CD4-positive, alpha-beta memory T cell (primary cell): ENCODE results near the gene SMAGP. TPM values are rescaled to one million over a fixed set of nuclear protein-coding genes. Genes with fewer than 3 reads are reported as not detected.

Experiments
- CTCF ChIA-PET: fragments of 350-600 bp; sonication (Branson Sonifier 250); formaldehyde crosslinking; loops from one replicate; lab custom pipeline; 2021; ENCODE audit warnings: inconsistent platforms; ENCODE audit not compliant: partially characterized antibody; lab: Charles Lee
- POLR2A ChIA-PET: fragments of 350-600 bp; sonication (Branson Sonifier 250); formaldehyde crosslinking; loops from one replicate; lab custom pipeline; 2021; ENCODE audit not compliant: partially characterized antibody; lab: Charles Lee
- DNase-seq, 5 donors: peaks; one replicate each; pipeline versions ENCODE4 v3.0.0 to v3.0.0-alpha.2; 2020 to 2022; ENCODE audit warnings: mixed read lengths in 1 of 5
- H3K27ac ChIP-seq: one replicate; pipeline ENCODE4 v1.7.0; 2013; ENCODE audit warnings: low read depth, low read length
- H3K27me3 ChIP-seq: 2 replicates; pipeline ENCODE4 v1.7.0; 2013; ENCODE audit warnings: mild to moderate bottlenecking, low read length, moderate library complexity; ENCODE audit not compliant: insufficient read depth
- H3K36me3 ChIP-seq: 2 replicates; pipeline ENCODE4 v1.7.0; 2013; ENCODE audit warnings: mild to moderate bottlenecking, low read length, moderate library complexity; ENCODE audit not compliant: insufficient read depth
- H3K4me1 ChIP-seq: 2 replicates; pipeline ENCODE4 v1.7.0; 2013; ENCODE audit warnings: mild to moderate bottlenecking, low read length, moderate library complexity; ENCODE audit not compliant: insufficient read depth
- H3K4me3 ChIP-seq, 2 donors: one replicate each; pipeline ENCODE4 v1.7.0; 2013; ENCODE audit warnings: low read length in 2 of 2, mild to moderate bottlenecking in 1 of 2
- H3K9me3 ChIP-seq, 2 donors: one replicate each; pipeline ENCODE4 v1.7.0; 2013; ENCODE audit warnings: low read length in 2 of 2, control low read depth in 1 of 2; ENCODE audit not compliant: control insufficient read depth in 1 of 2
- H3K27ac Mint-ChIP-seq, 7 donors: one replicate each; pipeline ENCODE4 v1.8.0; 2020 to 2021; ENCODE audit warnings: mixed read lengths in 7 of 7, mild to moderate bottlenecking in 6 of 7, inconsistent platforms in 3 of 7, moderate library complexity in 3 of 7
- H3K27me3 Mint-ChIP-seq, 2 donors: one replicate each; pipeline ENCODE4 v1.8.0; 2020 to 2021; ENCODE audit warnings: mixed read lengths in 2 of 2
- H3K36me3 Mint-ChIP-seq, 2 donors: one replicate each; pipeline ENCODE4 v1.8.0; 2020 to 2021; ENCODE audit warnings: mixed read lengths in 2 of 2, inconsistent platforms in 1 of 2, mild to moderate bottlenecking in 1 of 2
- H3K4me1 Mint-ChIP-seq, 4 donors: one replicate each; pipeline ENCODE4 v1.8.0; 2020 to 2021; ENCODE audit warnings: mixed read lengths in 4 of 4, mild to moderate bottlenecking in 1 of 4
- H3K4me3 Mint-ChIP-seq, 8 donors: one replicate each; pipeline ENCODE4 v1.8.0; 2020 to 2021; ENCODE audit warnings: mixed read lengths in 8 of 8, mild to moderate bottlenecking in 7 of 8, moderate library complexity in 6 of 8, inconsistent platforms in 3 of 8
- H3K9me3 Mint-ChIP-seq, 8 donors: one replicate each; pipeline ENCODE4 v1.8.0; 2020 to 2021; ENCODE audit warnings: mixed read lengths in 8 of 8, mild to moderate bottlenecking in 5 of 8, inconsistent platforms in 3 of 8, moderate library complexity in 1 of 8
- intact Hi-C: fragments of 100-400 bp; cut with micrococcal nuclease; formaldehyde crosslinking; loops from one replicate; pipeline ENCODE4 v1.15.1; 2023
- polyA plus RNA-seq, 2 donors: library from polyadenylated mRNA; unstranded; fragments of 300-500 nt; fragmentation: Illumina TruSeq; gene quantifications; one replicate each; pipeline ENCODE4 v1.2.3, GENCODE V29; 2021
- total RNA-seq, 2 experiments: library from RNA; stranded (reverse); gene quantifications; one replicate each; pipeline ENCODE4 v1.2.3, GENCODE V29; 2021

The SMAGP gene
- total and polyA plus RNA-seq, 4 experiments from 2014 or later = 3.9 to 18.9 (median 8.0) TPM

DNA sequence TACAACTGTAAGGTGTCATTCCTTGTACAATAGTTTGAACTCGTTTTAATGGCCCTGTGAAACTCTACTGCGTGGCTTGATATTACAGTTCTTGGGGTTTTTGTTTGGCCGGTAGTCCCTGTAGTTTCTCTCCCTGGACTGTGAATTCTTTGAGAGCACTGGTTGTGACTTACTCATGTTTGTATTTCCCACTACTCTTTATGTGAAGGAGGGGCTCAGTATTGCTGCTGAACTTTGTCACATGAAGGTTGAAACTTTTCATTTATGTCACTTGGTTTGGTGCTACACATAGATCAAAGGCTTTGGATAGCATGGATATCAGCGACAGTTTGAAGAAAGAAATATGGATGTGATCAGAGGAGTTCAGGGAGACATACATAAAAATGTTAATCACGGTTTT, 50.9 kb downstream of the SMAGP start:
- H3K36me3 Mint-ChIP-seq = peaks cover 1 to 4% of the 10 kb centered on the region in 2 donors
- Histone ChIP-seq H3K4me1 (peaks cover 25% of the 10 kb centered on the region), H3K27me3 (no peaks in the 10 kb centered on the region), H3K36me3 (no peaks in the 10 kb centered on the region), H3K27ac (no peak overlapping the region), H3K4me3 (no peak overlapping the region), H3K9me3 (no peaks in the 10 kb centered on the region)
- no peak for DNase-seq
- ChIA-PET POLR2A (interaction anchor here (1.2 to 5.1 kb wide), 4 partner anchors 21 to 1108 kb away, joined by 3 to 177 read pairs (median 8); partner anchors contain the start of genes COX14 and DAZAP2), CTCF (interaction anchor here (0.8 to 2.8 kb wide), 4 partner anchors 16 to 28 kb away, joined by 3 to 9 read pairs (median 6); partner anchors contain the start of gene DAZAP2)
- H3K27ac Mint-ChIP-seq = peak overlapping the region; percentile 48 to 97 (median 94)
- H3K27me3 Mint-ChIP-seq = no peaks in the 10 kb centered on the region
- peaks cover 0 to 2% (median 0%) of the 10 kb centered on the region in 8 donors for H3K9me3 Mint-ChIP-seq
- H3K4me1 Mint-ChIP-seq = peaks cover 19 to 36% (median 27%) of the 10 kb centered on the region in 4 donors
- H3K4me3 Mint-ChIP-seq = peak overlapping the region; percentile 50 to 96 (median 93)
- intact Hi-C loops = no loop called here

DNA sequence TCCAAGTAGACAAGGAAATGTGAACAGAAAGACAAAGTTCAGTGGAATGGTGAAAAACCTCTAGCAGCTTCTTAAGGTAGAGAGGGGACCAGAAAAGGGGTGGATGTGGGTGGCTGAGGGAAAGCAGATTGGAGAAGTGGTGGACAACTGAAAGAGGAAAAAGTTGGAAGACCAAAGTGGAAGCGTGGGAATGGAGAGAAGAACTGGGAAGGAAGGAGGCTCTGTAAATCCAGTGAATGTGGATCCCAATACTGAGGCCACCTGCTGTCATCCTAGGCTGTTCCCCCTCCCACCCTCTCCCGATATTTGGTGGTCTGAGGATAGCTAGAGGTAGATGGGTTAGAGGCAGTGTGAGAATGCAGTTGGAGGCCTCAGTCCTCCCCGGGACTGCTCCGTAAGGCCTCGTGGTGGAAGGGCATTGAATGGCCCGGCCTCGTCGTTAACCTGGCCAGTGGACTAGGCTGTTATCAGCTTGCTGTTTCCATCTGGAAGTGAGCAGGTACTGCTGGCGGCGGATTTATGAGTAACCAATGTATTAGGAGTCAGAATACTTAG, 51.5 kb downstream of the SMAGP start:
- H3K4me3 Mint-ChIP-seq = peak overlapping the region; percentile 90 to 96 (median 94)
- H3K27ac Mint-ChIP-seq = peak overlapping the region; percentile 94 to 99 (median 97)
- peaks cover 19 to 39% (median 29%) of the 10 kb centered on the region in 4 donors for H3K4me1 Mint-ChIP-seq
- Histone ChIP-seq H3K27ac (peak overlapping the region; percentile 91), H3K4me3 (peak overlapping the region; percentile 90 to 99), H3K27me3 (no peaks in the 10 kb centered on the region), H3K36me3 (no peaks in the 10 kb centered on the region), H3K9me3 (no peaks in the 10 kb centered on the region), H3K4me1 (peaks cover 25% of the 10 kb centered on the region)
- no peaks in the 10 kb centered on the region for H3K27me3 Mint-ChIP-seq
- intact Hi-C loops = loop anchor here (1.0 kb wide), 3 partner anchors 20 to 170 kb away; partner anchors contain the start of genes DAZAP2, LETMD1 and TFCP2
- H3K9me3 Mint-ChIP-seq = peaks cover 0 to 2% (median 0%) of the 10 kb centered on the region in 8 donors
- no peak for DNase-seq
- ChIA-PET POLR2A (interaction anchor here (0.7 to 5.1 kb wide), 29 partner anchors 8 to 1107 kb away, joined by 3 to 177 read pairs (median 4); partner anchors contain the start of genes ATF1, BIN2, COX14 and CSRNP2), CTCF (interaction anchor here (0.6 to 3.0 kb wide), 15 partner anchors 12 to 192 kb away, joined by 3 to 14 read pairs (median 4); partner anchors contain the start of genes DAZAP2 and SLC11A2)
- peaks cover 3 to 6% of the 10 kb centered on the region in 2 donors for H3K36me3 Mint-ChIP-seq

DNA sequence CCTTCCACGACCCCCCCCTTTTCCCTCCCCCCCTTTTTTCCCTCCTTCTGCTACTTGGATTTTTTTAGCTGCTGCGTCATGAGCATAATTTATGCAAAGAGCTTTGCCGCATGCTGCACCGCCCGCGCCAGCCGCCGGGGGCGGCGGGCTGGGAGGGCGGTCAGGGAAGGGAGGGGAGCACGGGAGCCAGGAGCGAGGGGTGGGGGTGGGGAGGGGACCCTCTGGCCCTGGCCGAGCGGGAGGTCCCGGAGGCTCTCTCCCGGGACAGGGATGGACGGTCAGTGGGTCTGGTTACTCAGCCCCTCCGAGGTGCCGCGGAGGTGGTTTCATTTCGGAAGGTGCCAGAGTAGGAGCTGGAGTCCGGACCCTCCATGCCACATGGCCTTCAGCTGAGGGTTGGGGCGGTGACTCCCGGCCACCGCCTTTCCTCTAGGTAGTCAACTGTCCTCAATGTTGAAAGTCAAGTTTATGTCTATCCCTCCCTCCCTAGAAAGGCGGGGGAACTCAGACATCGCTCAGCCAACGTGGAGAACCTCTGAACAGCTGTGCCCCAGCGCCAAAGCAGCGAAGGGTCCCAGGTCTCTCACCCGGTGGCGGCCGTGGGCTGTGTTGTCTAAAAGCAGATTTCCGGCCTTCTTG, 52.1 kb downstream of the SMAGP start, which contains the start of gene POU6F1:
Gene POU6F1 (minus strand): TSS at position 95 of the 639 bp plus-strand sequence. CDS start 11,226 bp downstream, outside the sequence.
- Mint-ChIP-seq H3K27ac (peak within 1 kb of the TSS; percentile 94 to 99 (median 97)), H3K9me3 (peaks cover 0 to 2% (median 0%) of the 10 kb centered on the region in 8 donors), H3K36me3 (peaks cover 3 to 6% of the 10 kb centered on the region in 2 donors), H3K4me3 (peak within 1 kb of the TSS; percentile 90 to 96 (median 94)), H3K4me1 (peaks cover 19 to 39% (median 29%) of the 10 kb centered on the region in 4 donors), H3K27me3 (no peaks in the 10 kb centered on the region)
- Histone ChIP-seq H3K27me3 (no peaks in the 10 kb centered on the region), H3K4me1 (peaks cover 25% of the 10 kb centered on the region), H3K4me3 (peak within 1 kb of the TSS; percentile 90 to 99), H3K27ac (peak within 1 kb of the TSS; percentile 91), H3K36me3 (no peaks in the 10 kb centered on the region), H3K9me3 (no peaks in the 10 kb centered on the region)
- DNase-seq = peak; percentile 76 to 82 (median 80)
- intact Hi-C loops = loop anchor here (1.0 kb wide), 3 partner anchors 20 to 170 kb away; partner anchors contain the start of genes DAZAP2, LETMD1 and TFCP2
- CTCF ChIA-PET = interaction anchor here (0.6 to 3.0 kb wide), 14 partner anchors 12 to 192 kb away, joined by 3 to 14 read pairs (median 4); partner anchors contain the start of genes DAZAP2 and SLC11A2
- POLR2A ChIA-PET = interaction anchor here (0.6 to 5.1 kb wide), 38 partner anchors 9 to 1598 kb away, joined by 3 to 177 read pairs (median 4); partner anchors contain the start of genes ATF1, BIN2, COX14 and CSRNP2

DNA sequence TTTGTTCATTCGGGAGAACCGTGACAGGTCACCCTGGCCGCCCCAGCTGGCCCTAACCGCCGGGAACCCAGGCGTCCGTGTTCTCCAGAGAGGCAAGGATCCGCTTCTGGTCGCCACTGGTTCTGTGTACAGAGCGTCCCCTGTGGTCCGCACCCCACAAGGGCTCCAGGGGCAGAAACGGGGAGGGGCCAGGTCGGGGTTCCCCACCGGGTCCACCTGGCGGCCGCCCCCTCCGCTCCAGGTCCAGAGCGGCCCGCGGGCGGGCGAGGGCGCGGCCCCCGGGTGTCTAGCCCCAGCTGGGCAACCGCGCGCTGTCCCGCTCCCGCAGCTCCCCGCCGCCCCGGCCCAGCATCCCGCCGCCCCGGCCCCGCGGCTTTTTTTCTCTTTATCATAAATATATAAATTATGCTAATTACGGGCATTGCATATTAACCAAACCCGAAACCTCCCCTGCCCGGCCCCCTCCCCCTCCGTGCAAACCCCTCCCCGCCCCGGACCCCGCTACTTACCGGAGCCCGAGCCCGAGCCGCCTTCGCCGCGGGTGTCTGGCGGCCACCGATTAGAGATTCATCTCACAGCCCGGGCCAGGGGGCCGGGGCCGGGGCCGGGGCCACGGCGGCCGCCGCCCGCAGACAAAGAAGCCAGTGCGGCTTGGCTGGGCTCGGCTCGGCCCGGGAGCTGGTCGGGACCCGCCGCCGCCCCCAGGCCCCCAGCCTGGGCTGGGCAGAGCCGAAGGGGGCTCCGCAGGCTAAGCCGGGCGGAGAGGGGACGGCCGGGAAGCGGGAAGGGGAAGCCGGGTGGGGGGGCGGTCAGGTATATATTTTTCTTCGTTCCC, 52.9 kb downstream of the SMAGP start:
- H3K36me3 ChIP-seq = no peaks in the 10 kb centered on the region
- H3K9me3 ChIP-seq = no peaks in the 10 kb centered on the region
- Mint-ChIP-seq H3K4me1 (peaks cover 18 to 37% (median 28%) of the 10 kb centered on the region in 4 donors), H3K36me3 (peaks cover 3 to 6% of the 10 kb centered on the region in 2 donors), H3K27me3 (no peaks in the 10 kb centered on the region), H3K9me3 (no peaks in the 10 kb centered on the region), H3K27ac (peak overlapping the region; percentile 94 to 99 (median 97)), H3K4me3 (peak overlapping the region; percentile 82 to 96 (median 94))
- peak overlapping the region in 1 of 2 donors; percentile 99 for H3K4me3 ChIP-seq
- peak overlapping the region; percentile 91 for H3K27ac ChIP-seq
- POLR2A ChIA-PET = interaction anchor here (0.6 to 5.1 kb wide), 33 partner anchors 9 to 1597 kb away, joined by 3 to 177 read pairs (median 4); partner anchors contain the start of genes ATF1, BIN2, CSRNP2 and DAZAP2
- CTCF ChIA-PET = interaction anchor here (1.0 to 3.0 kb wide), 12 partner anchors 12 to 124 kb away, joined by 3 to 14 read pairs (median 4); partner anchors contain the start of gene DAZAP2
- intact Hi-C loops = no loop called here
- DNase-seq = peak; percentile 41 to 70 (median 51)
- H3K27me3 ChIP-seq = no peaks in the 10 kb centered on the region
- peaks cover 25% of the 10 kb centered on the region for H3K4me1 ChIP-seq

DNA sequence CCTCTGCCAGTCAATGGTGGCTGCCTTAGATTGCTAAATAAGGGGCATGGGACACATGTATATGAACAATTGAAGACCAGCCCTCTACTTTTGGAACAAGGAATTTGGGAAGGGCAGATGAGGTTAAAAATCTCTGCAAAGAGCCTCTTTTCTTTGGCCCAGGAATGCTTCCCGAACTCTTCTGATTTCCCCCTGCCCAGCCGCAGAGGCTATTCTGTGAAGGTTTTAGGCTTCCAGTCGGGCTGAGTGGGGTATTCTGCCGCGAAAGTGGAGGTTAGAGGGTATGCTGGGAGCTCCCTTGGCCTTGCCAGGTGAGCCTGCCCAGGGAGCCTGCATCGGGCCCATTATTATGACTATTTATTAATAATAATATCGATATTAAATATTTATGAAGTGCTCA, 53.6 kb downstream of the SMAGP start:
- Mint-ChIP-seq H3K27ac (peak overlapping the region; percentile 74 to 92 (median 89)), H3K4me3 (peak overlapping the region; percentile 51 to 87 (median 82)), H3K9me3 (no peaks in the 10 kb centered on the region), H3K27me3 (no peaks in the 10 kb centered on the region), H3K36me3 (peaks cover 3 to 6% of the 10 kb centered on the region in 2 donors), H3K4me1 (peaks cover 17 to 37% (median 27%) of the 10 kb centered on the region in 4 donors)
- peak overlapping the region; percentile 91 for H3K27ac ChIP-seq
- no peak for DNase-seq
- ChIA-PET POLR2A (interaction anchor here (0.6 to 5.1 kb wide), 10 partner anchors 13 to 604 kb away, joined by 3 to 177 read pairs (median 16); partner anchors contain the start of genes ATF1, BIN2, CSRNP2 and DAZAP2), CTCF (interaction anchor here (1.0 to 3.0 kb wide), 5 partner anchors 22 to 125 kb away, joined by 3 to 14 read pairs (median 5); partner anchors contain the start of gene DAZAP2)
- peak overlapping the region in 1 of 2 donors; percentile 99 for H3K4me3 ChIP-seq
- intact Hi-C loops = no loop called here
- H3K27me3 ChIP-seq = no peaks in the 10 kb centered on the region
- H3K4me1 ChIP-seq = peaks cover 25% of the 10 kb centered on the region
- no peaks in the 10 kb centered on the region for H3K9me3 ChIP-seq
- no peaks in the 10 kb centered on the region for H3K36me3 ChIP-seq

DNA sequence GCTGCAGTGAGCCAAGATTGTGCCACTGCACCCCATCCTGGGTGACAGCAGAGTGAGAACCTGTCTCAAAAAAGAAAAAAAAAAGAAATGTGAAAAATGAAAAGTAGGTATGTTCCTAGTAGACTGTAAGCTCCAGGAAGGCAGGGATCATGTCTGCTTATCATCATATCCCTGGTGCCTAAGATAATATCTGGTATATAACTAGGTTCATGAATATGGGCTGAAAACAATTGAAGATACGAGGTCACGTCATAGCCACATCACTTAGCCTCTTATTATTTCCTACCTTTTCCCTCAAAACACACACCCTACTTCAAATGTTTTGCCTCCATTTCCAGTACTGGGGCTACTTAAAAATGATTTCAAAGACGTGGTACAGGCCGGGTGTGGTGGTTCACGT, 55.3 kb downstream of the SMAGP start:
- H3K4me3 Mint-ChIP-seq = peak overlapping the region in 1 of 8 donors; percentile 22
- Histone ChIP-seq H3K9me3 (no peaks in the 10 kb centered on the region), H3K36me3 (no peaks in the 10 kb centered on the region), H3K4me3 (no peak overlapping the region), H3K27ac (no peak overlapping the region), H3K27me3 (no peaks in the 10 kb centered on the region), H3K4me1 (peaks cover 25% of the 10 kb centered on the region)
- H3K27ac Mint-ChIP-seq = peak overlapping the region in 4 of 7 donors; percentile 8 to 92 (median 24)
- intact Hi-C loops = no loop called here
- H3K36me3 Mint-ChIP-seq = peaks cover 9 to 16% of the 10 kb centered on the region in 2 donors
- CTCF ChIA-PET = no interaction called here
- H3K27me3 Mint-ChIP-seq = no peaks in the 10 kb centered on the region
- H3K9me3 Mint-ChIP-seq = no peaks in the 10 kb centered on the region
- peaks cover 16 to 34% (median 26%) of the 10 kb centered on the region in 4 donors for H3K4me1 Mint-ChIP-seq
- no peak for DNase-seq
- POLR2A ChIA-PET = interaction anchor here (0.6 to 5.1 kb wide), 2 partner anchors 19 to 26 kb away, joined by 3 to 177 read pairs; partner anchors contain the start of gene DAZAP2
